Ascending aorta (tissue), 2 donors: ENCODE results near the gene UTP4. TPM values are rescaled to one million over a fixed set of nuclear protein-coding genes. Genes with fewer than 3 reads are reported as not detected.

Experiments used
- DNase-seq, 2 donors: peaks; one replicate each; pipeline ENCODE4 v3.0.0-alpha.2; 2019; ENCODE audit warnings: low spot score in 2 of 2
- H3K27ac ChIP-seq, 2 donors: fragments of 200-600 bp; sonication (generic); one replicate each; pipeline ENCODE4 v1.5.1; 2016 to 2017; ENCODE audit warnings: mild to moderate bottlenecking in 1 of 2
- H3K27me3 ChIP-seq: fragments of 200-600 bp; sonication (generic); one replicate; pipeline ENCODE4 v1.5.1; 2017
- H3K36me3 ChIP-seq, 2 donors: fragments of 200-600 bp; sonication (generic); one replicate each; pipeline ENCODE4 v1.5.1; 2016
- H3K4me1 ChIP-seq, 2 donors: fragments of 200-600 bp; sonication (generic); one replicate each; pipeline ENCODE4 v1.5.1; 2016 to 2017; ENCODE audit warnings: mild to moderate bottlenecking in 1 of 2
- H3K4me3 ChIP-seq, 2 donors: fragments of 200-600 bp; sonication (generic); one replicate each; pipeline ENCODE4 v1.5.1; 2016 to 2017; ENCODE audit warnings: mild to moderate bottlenecking in 1 of 2
- H3K9me3 ChIP-seq, 2 donors: fragments of 200-600 bp; sonication (generic); one replicate each; pipeline ENCODE4 v1.5.1; 2016
- intact Hi-C: fragments of 100-400 bp; cut with DNase I; formaldehyde crosslinking; loops from one replicate; pipeline ENCODE4 v1.15.1; 2023
- total RNA-seq: library from RNA; depleted of rRNA; stranded (reverse); fragments of >200 nt; gene quantifications from one replicate; pipeline ENCODE4 v1.1.0, GENCODE V29; 2016
- TF ChIP-seq, protein P1 (sequence below), 3 experiments: fragments of 200-600 bp in 2 of 3; fragments of 450-650 bp in 1 of 3; sonication (generic) in 2 of 3; IDR thresholded peaks; one replicate each; pipeline ENCODE4 v1.5.1; 2016 to 2019; ENCODE audit warnings: antibody characterized with exemption in 3 of 3, mild to moderate bottlenecking in 1 of 3, moderate library complexity in 1 of 3

UTP4 gene
- total RNA-seq, 1 donor from 2014 or later = 45.9 TPM

DNA sequence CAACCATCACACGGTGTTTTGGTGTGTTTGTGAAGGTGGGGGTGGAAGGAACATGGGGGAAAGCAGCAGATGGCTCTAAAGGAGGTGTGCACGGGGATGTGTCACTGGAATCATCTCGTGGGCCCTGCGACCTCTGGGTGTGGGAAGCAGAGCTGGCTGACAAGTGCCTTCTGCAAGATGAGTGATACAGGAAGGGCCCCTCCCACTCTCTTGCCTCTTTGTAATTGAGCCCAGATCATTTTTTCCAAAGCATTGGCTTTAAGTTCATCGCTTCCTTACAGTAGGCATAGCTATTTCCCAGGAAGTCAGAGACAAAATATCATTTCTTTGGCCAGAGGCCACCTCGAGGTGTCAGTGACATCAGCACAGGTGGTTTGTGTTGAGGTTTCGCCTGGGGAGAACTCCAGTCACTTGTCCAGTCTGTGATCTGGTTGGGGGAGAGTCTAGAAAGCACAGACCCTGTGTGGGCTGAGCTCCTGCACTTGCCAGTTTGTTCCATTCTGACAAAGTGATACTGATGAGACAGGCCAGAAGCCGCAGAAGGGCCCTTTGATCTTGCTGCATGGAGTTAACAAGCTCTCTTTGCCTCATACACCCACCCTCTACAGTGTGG is 33.9 kb downstream of the UTP4 start:
- intact Hi-C loops = no loop called here
- TF ChIP-seq, protein P1, sequence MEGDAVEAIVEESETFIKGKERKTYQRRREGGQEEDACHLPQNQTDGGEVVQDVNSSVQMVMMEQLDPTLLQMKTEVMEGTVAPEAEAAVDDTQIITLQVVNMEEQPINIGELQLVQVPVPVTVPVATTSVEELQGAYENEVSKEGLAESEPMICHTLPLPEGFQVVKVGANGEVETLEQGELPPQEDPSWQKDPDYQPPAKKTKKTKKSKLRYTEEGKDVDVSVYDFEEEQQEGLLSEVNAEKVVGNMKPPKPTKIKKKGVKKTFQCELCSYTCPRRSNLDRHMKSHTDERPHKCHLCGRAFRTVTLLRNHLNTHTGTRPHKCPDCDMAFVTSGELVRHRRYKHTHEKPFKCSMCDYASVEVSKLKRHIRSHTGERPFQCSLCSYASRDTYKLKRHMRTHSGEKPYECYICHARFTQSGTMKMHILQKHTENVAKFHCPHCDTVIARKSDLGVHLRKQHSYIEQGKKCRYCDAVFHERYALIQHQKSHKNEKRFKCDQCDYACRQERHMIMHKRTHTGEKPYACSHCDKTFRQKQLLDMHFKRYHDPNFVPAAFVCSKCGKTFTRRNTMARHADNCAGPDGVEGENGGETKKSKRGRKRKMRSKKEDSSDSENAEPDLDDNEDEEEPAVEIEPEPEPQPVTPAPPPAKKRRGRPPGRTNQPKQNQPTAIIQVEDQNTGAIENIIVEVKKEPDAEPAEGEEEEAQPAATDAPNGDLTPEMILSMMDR (IDR thresholded peaks at IDR 0.05) = no peak

DNA sequence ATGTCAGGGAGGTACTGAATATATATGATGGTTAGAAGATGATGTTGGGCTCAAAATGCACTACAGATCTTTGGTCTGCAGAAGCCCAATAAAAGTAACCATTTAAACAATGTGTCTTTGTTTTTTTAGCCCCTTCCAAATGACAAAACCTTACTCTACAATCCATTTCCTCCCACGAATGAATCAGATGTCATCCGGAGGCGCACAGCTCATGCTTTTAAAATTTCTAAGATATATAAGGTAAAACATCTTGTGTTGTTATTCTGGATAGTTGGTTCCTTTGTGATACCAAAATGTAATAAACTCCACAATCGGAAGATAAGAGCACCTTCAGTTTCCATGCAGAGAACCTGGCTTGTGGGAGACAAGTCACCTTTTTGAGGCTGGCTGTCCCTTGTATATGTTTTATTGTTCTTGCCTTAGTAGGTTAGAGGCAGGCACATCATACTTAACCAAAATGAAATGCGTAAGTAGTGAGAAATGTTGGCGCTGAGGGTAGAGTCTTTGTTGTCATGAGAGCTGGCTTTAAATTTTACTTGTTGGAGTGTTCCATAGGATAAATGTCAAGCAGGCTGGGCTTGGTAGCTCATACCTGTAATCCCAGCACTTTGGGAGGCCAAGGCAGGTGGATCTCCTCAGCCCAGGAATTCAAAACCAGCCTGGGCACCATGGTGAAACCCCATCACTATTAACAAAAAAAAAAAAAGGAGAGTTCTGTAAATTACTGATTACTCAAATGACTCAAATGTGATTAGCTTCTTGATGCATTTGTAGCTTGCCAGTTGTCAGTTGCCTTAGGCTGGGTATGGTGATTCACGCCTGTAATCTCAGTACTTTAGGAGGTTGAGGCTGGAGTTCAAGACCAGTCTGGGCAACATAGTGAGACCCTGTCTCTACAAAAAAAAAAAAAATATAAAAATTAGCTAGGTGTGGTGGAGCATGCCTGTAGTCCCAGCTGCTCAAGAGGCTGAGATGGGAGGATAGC is 34.8 kb downstream of the UTP4 start:
- Histone ChIP-seq H3K36me3 (peaks cover 40 to 50% of the 10 kb centered on the region in 2 donors), H3K27me3 (no peaks in the 10 kb centered on the region), H3K27ac (no peak overlapping the region), H3K9me3 (no peaks in the 10 kb centered on the region), H3K4me3 (no peak overlapping the region), H3K4me1 (peaks cover 4 to 14% of the 10 kb centered on the region in 2 donors)
- no peak for DNase-seq
- TF ChIP-seq, protein P1 (IDR thresholded peaks at IDR 0.05) = no peak
- intact Hi-C loops = no loop called here

More for the DNA sequence above, 33.9 kb downstream of the UTP4 start:
- Histone ChIP-seq H3K27me3 (no peaks in the 10 kb centered on the region), H3K27ac (no peak overlapping the region), H3K36me3 (peaks cover 47 to 58% of the 10 kb centered on the region in 2 donors), H3K4me1 (peaks cover 3 to 6% of the 10 kb centered on the region in 2 donors), H3K9me3 (no peaks in the 10 kb centered on the region), H3K4me3 (no peak overlapping the region)
- no peak for DNase-seq

DNA sequence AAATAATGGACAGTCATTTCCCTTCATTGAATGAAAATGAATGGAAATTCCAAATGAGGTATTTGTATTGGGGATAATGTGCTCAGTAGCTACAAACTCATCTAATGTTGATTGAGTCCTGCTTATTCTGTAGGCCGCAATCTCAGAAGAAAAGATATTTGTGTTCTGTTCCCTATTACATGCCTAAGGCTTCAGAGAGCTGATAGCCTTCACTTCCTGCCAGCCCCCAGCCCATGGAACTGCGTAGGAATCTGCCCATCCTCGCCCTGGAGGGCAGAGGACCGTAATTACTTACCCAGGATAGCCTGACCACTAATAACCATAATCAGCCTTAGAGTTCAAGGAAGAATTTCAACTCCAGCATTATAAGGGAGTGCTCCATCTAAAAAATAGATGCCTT is 36.6 kb downstream of the UTP4 start:
- no peak for DNase-seq
- H3K9me3 ChIP-seq = no peaks in the 10 kb centered on the region
- intact Hi-C loops = no loop called here
- H3K4me3 ChIP-seq = no peak overlapping the region
- H3K36me3 ChIP-seq = peaks cover 28 to 41% of the 10 kb centered on the region in 2 donors
- peaks cover 13 to 24% of the 10 kb centered on the region in 2 donors for H3K4me1 ChIP-seq
- no peaks in the 10 kb centered on the region for H3K27me3 ChIP-seq
- H3K27ac ChIP-seq = peak overlapping the region; percentile 87 to 92
- TF ChIP-seq, protein P1 (IDR thresholded peaks at IDR 0.05) = no peak

DNA sequence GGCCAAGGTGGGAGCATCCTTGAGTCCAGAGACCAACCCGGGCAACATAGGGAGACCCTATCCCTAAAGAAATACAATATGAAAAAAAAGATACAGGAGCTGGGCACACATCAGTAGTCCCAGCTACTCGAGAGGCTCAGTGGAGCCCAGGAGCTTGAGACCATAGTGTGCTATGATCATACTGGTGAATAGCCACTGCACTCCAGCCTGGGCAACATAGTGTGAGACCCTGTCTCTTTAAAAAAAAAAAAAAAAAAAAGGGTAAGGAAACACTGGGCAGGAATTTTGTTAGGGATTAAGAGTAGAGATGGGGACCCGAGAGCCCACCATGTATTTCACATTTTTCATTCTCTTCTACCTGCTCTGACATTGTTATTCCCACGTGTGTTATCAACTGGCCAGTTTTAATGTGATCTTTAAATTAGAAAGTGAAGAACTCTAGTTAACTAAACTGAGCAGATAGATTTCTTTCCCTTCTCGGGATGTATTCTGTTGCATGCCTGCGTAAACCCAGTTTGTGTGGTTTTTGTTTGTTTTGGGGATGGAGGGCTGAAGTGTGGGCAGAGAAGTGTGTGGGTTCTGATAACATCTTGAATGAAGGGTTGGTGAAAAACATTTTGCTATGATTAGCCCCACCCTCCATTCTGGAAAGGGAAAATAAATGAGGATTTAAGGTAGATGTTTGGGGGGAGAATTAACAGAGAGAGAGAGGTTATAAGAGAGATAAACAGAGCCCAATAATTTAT is 37.3 kb downstream of the UTP4 start:
- DNase-seq = no peak
- Histone ChIP-seq H3K4me3 (no peak overlapping the region), H3K9me3 (no peaks in the 10 kb centered on the region), H3K27me3 (no peaks in the 10 kb centered on the region), H3K27ac (peak overlapping the region; percentile 87 to 92), H3K4me1 (peaks cover 13 to 24% of the 10 kb centered on the region in 2 donors), H3K36me3 (peaks cover 25 to 34% of the 10 kb centered on the region in 2 donors)
- intact Hi-C loops = loop anchor here (10.0 kb wide), 1 partner anchor 1175 kb away; the partner anchor contains the start of gene DDX19A
- TF ChIP-seq, protein P1 (IDR thresholded peaks at IDR 0.05) = no peak
